C4-2B (cell line): ENCODE measurements around the gene TLDC2.
"Not testable (repeated sequence)": the region's sequence is repeated elsewhere in the genome, so short reads cannot be mapped to it uniquely, and the experiment has no call there.

Experiments
- H3K27ac ChIP-seq: fragments of 450-650 bp; 2 replicates; pipeline ENCODE4 v1.5.1; 2017
- ZFX ChIP-seq: fragments of 450-650 bp; IDR thresholded peaks from 2 replicates; pipeline ENCODE4 v1.6.1; 2017
- TF ChIP-seq, protein P1 (sequence below): fragments of 450-650 bp; conservative IDR thresholded peaks from 2 replicates; pipeline ENCODE4 v1.5.1; 2017; ENCODE audit warnings: mild to moderate bottlenecking

Gene TLDC2

DNA sequence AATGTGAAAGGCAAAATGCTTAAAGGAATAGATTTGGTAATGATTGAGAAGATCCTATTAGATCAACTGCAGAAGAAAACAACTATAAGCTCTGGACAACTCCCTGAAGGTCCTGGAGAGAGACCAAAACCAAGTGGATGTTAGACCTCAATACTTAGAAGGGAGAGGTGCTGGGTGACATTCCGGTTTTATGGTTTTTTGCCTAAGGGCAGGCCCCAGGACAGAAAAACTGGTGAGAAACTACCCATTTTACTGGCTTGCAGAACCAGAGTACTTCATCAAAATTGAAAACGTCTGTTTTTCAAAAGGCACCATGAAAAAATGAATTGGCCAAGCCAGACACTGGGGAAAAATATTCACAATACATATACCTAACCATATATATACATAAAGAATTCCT, 49.3 kb downstream of the TLDC2 start:
- TF ChIP-seq ZFX, result no peak
- TF ChIP-seq, protein P1, sequence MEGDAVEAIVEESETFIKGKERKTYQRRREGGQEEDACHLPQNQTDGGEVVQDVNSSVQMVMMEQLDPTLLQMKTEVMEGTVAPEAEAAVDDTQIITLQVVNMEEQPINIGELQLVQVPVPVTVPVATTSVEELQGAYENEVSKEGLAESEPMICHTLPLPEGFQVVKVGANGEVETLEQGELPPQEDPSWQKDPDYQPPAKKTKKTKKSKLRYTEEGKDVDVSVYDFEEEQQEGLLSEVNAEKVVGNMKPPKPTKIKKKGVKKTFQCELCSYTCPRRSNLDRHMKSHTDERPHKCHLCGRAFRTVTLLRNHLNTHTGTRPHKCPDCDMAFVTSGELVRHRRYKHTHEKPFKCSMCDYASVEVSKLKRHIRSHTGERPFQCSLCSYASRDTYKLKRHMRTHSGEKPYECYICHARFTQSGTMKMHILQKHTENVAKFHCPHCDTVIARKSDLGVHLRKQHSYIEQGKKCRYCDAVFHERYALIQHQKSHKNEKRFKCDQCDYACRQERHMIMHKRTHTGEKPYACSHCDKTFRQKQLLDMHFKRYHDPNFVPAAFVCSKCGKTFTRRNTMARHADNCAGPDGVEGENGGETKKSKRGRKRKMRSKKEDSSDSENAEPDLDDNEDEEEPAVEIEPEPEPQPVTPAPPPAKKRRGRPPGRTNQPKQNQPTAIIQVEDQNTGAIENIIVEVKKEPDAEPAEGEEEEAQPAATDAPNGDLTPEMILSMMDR, result no peak
- H3K27ac ChIP-seq, result no peak overlapping the region

DNA sequence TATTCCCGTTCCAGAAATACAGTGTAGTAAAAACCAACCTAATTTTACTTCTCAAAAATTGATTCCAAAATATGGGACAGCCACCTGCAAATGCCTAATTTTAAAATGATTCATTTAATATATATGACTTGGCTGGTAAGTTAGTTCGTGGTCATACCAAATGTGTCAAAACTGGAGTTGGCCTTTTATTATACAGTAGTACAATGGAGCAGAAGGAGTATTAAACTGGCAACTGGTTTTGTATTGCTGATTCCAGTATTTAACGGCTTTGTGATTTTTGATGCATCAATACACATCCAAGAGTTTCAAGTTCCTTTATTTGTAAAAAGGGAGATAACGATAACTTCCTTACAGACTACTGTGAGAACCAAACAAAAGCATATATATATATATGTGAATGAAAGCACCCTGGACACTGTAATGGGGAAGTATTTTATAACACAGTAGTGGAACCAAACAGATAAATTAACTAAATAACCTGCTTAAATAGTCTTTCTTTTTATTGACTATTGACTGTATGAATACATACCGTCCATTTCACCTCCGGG, 50.8 kb downstream of the TLDC2 start:
- no peak overlapping the region for H3K27ac ChIP-seq

DNA sequence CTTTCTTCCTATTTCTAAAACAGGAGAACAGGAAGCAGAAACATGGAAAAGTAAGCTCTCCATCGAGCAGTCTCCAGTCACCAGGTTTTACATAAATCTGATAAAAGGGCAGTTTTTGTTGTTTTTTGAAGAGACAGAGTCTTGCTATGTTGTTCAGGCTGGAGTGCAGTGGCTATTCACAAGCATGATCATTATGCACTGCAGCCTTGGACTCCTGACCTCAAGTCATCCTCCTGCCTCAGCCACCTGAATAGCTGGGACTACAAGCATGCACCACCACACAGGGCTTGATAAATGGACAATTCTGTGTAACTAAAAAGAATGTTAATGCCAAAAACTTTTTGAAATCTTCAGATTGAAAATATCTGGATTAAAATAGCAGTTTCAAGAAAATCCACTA, 51.8 kb downstream of the TLDC2 start:
- no peak overlapping the region for H3K27ac ChIP-seq
- TF ChIP-seq ZFX, result no peak
- TF ChIP-seq, protein P1, result no peak

More for the DNA sequence above, 50.8 kb downstream of the TLDC2 start:
- TF ChIP-seq ZFX, result no peak
- TF ChIP-seq, protein P1, result no peak

DNA sequence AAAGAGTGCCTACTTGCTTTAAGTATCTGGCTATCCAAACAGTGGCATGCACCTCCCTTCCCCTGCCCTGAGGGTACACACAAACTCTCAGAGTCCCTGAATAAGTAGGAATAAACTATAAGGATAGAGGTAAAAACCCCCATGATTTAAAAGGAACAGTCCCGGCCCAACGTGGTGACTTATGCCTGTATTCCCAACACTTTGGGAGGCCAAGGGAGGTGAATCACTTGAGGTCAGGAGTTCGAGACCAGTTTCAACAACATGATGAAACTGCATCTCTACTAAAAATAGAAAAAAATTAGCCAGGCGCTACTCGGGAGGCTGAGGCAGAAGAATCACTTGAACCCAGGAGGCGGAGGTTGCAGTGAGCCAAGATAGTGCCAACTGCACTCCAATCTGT, 53.4 kb downstream of the TLDC2 start:
- TF ChIP-seq, protein P1, result no peak
- no peak for TF ChIP-seq ZFX

DNA sequence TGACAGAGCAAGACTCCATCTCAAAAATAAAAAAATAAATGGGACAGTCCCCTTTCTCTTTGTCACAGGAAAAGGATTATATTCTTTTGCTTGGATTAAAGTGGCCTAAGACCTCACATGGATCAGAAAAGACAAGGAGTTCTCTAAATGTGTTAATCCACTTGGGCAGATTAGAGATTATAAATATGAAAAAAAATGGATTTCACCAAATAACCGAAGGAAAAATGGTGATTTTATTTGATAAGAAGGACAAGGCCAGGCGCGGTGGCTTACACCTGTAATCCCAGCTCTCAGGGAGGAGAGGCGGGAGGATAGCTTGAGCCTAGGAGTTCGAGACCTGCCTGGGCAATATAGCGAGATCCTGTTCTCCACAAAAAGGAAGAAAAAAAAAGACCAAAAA, 53.8 kb downstream of the TLDC2 start:
- no peak for TF ChIP-seq ZFX
- TF ChIP-seq, protein P1, result no peak
- H3K27ac ChIP-seq, result no peak overlapping the region

More for the DNA sequence above, 53.4 kb downstream of the TLDC2 start:
- no peak overlapping the region for H3K27ac ChIP-seq

DNA sequence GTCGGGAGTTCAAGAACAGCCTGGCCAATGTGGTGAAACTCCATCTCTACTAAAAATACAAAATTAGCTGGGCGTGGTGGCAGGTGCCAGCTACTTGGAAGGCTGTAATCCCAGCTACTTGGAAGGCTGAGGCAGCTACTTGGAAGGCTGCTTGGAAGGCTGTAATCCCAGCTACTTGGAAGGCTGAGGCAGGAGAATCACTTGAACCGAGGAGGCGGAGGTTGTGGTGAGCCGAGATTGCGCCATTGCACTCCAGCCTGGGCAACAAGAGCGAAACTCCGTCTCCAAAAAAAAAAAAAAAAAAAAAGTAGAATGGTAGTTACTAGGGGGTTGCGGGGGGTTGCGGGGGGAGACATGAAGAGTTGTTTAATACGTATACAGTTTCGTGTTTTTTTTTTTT, 56.1 kb downstream of the TLDC2 start:
- H3K27ac ChIP-seq, result not testable (repeated sequence)

DNA sequence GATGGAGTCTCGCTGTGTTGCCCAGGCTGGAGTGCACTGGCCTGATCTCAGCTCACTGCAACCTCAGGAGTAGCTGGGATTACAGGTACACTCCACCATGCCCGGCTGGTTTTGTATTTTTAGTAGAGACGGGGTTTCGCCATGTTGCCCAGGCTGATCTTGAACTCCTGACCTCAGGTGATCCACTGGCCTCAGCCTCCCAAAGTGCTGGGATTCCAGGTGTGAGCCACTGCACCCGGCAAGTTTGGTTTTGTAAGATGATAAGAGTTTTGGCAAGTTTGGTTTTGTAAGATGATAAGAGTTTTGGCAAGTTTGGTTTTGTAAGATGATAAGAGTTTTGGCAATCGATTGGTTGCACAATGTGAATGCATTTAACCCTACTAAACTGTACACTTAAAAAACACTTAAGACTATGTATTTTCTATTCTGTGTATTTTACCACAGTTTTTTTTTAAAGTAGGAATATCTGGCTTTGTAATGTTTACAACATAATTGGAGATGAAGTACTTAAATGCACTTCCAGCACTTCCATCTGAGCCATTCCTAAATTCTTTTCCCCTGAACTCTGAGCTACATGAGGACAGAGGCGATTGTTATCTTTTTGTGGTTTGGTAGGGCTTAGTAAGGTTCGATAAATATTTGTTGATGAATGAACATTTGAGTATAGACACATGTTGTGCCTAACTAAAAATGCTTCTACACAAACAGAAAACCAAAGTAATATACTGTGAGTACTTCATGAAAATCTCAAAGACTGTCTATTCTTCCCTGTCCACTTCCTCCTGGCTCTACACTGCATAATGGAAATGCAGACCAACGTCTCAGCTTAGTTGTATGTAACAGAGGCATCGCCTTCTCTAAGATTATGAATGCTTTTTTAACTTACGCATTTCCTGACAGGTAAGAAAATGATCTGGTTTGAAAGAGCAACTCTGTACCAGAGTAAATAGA, 56.8 kb downstream of the TLDC2 start:
- TF ChIP-seq ZFX, result no peak
- TF ChIP-seq, protein P1, result no peak

DNA sequence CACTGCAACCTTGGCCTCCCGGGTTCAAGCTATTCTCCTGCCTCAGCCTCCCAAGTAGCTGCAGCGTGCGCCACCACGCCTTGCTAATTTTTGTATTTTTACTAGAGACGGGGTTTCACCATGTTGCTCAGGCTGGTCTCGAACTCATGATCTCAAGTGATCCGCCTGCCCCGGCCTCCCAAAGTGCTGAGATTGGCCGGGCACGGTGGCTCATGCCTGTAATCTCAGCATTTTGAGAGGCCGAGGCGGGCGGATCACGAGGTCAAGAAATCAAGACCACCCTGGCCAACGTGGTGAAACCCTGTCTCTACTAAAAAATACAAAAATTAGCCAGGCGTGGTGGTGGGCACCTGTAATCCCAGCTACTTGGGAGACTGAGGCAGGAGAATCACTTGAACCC, 57.6 kb downstream of the TLDC2 start:
- not testable (repeated sequence) for H3K27ac ChIP-seq

More for the DNA sequence above, 56.8 kb downstream of the TLDC2 start:
- H3K27ac ChIP-seq, result no peak overlapping the region
